Activated T-cell treated with anti-CD3 and anti-CD28 coated beads for 1 hour (primary cell): ENCODE results near the gene SERPINA5.
"Not testable (repeated sequence)": the region's sequence is repeated elsewhere in the genome, so short reads cannot be mapped to it uniquely, and the experiment has no call there.

Experiments used
- DNase-seq: peaks from one replicate; pipeline ENCODE4 v3.0.0-alpha.2; 2020; ENCODE audit warnings: low read depth

Gene SERPINA5

DNA sequence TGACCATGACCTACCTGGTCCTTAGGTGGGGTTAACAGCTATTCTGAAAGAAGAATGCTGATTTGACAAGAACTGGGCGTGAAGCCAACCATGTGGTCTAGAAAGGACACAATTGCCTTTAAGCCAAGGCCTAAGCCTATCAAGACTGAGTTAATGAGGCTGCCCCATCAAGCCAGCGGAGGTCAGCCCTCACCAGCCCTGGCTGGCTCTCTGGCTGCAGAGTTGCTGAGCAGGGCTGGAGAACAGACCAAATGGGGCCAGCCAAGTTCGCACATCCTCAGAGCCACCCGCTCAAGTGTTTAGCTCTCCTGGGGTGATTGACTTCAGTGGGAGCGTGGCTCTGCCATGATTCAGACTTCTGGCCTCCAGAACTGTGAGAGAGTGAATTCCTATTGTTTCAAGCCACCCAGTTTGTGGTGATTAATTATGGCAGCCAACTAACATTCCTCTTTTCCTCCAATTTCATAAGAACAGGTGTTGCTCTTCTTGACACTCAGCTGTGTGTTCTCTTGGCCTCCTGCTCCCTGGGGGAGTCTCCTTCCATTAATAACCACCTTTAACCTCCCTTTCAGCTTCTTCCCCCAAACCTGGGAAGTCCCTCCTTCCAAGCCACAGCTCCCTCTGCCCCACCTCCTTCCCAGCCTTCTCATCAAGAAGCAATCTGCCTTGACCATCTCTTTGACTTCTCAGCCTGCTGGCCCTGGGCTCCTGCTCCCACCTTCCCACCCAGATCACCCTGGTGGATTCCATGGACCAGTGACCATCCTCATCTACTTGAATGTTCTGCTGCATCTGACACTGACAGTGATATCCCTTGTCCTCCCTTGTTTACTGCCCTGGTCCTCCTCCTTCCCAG is 5.3 kb upstream of the SERPINA5 start:
- DNase-seq: no peak

DNA sequence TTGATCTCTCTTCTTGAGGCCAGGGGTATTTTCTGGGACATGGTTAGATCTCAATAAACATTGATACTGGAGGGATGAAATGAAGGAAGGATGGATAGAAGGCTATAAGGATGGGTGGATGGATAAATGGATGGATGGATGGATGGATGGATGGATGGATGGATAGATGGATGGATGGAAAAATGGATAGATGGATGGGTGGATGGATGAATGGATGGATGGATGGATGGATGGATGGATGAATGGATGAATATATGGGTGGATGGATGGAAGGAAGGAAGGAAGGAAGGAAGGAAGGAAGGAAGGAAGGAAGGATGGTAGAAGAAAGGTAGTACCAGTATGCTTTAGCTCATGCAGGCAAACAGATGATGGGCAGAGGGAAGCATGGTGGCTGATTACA is 3.8 kb upstream of the SERPINA5 start:
- DNase-seq: not testable (repeated sequence)

DNA sequence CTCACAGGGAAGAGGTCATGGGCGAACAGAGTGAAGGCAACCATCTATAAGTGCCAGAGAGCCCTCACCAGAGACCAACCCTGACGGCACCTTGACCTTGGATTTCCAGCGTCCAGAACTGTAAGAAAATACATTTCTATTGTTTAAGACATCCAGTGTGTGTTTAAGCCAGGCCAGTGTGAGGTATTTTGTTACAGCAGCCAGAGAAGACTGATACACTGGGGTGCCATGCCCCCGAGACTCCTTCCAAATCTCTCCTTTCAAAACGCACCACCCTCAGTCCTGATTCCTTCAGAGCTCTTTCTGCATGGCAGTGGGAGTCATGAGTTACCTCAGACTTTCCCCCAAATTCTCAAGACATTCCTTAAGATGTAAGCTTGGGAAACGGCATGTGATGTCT is 2.5 kb upstream of the SERPINA5 start:
- no peak for DNase-seq

DNA sequence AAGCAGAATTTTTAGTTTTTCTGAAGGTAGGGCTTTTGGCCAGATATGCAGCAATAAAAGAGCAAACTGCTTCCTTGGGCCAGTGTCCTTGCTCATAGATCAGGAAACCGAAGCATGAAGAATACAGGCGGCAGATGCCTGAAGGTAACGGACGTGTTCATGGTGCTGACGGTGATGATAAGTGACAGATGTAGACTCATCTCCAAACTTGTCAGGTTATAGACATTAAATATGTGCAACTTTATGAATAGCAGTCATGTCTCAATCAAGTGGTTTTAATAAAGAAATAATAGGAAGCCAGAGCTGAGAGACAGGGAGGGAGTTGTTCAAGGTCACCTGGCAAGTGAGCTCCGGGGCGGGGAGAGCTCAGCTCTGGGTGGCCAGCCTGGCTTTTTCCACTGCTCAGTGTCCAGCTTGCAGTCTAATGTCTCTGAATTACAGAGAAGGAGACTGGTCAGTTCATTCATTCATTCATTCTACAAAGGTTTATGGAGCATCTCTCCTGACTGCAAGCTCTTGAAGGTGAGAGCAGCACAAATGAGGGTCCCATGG is 1.0 kb downstream of the SERPINA5 start:
- no peak for DNase-seq

DNA sequence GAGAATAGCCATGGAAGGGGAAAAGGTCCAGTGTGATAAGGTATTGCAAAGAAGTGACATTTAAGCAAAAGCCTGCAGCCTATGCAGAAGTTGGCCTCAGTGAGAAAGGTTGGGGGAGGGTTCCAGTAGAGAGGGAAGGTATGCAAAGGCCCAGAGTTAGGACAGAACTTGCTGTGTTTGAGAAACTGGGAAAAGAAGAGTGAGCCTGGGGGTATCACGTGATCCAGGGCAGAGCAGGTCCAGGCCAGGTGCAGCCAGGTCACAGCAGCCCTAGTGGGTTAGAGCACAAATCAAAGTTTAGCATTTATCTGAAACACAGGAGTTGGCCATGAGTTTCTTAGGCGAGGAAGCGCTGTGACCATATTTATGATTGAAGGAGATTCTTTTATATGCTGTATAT is 1.6 kb downstream of the SERPINA5 start:
- DNase-seq: no peak

DNA sequence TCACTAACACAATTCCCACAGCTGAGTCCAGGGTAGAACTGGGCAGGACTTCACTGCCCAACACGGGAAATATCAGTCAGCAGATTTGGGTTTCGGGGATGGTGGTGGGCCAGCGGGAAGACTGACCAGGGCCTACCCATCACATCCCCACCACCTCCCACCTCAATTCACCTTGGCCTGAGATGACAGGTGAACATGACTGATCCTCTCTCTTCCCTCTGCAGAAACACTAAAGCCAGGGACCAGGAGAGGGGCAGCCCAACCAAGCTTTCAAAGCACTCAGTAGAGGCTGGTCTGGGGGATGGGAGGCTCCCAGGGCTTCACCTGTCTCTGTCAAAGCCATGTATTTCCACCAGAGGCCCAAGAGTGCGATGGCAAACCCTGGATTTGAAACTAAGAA is 2.3 kb downstream of the SERPINA5 start:
- no peak for DNase-seq

DNA sequence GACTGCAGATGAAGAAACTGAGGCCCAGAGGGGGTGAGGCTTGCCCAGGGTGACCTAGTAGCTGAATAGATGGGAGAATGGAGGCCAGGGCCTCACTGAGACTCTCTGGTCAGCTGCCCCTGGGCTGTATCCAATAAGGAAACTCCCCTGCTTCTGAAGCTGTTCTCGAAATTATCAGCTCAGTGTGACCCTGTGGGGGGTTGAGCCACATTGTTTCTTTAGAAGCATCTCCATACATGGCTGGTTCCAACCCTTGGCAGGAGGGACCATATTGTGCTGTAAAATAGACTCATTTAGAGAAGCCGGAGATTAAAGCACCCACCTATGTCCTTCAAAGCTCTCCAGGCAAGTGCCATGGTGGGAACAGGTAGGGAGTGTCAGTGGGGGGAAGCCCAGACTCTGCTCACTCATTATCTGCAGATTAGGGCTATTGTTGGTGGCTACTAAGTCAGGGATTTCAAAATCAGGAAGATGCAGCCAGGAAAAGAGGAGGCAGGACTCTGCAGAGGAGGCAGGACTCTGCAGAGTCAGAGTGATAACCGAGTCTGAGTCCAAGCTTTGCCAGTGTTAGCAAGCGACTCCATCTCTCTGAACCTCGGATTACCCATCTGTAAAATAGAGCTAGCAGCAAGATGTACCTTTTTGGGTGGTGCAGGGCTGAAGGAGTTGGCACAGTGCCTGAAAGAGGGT is 3.5 kb downstream of the SERPINA5 start:
- DNase-seq: no peak

DNA sequence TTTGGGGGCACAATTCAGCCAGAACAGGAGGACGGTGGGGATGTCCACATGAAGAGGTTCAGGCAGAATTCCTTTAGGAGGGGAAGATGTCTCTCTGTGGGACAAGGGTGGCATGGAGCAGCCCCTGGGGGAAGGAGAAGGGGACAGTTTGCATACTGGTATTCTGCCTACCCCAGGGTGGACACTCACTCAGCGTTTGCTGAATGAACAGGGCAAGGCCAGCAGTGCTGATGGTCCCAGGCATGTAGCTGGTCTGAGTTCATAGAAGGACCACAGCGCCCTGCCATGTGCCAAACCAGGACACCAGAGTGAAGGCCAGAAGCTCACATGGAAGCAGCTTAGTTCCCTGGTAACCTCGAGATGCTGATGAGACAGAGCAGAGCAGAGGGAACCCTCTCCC is 5.4 kb downstream of the SERPINA5 start:
- DNase-seq: no peak

DNA sequence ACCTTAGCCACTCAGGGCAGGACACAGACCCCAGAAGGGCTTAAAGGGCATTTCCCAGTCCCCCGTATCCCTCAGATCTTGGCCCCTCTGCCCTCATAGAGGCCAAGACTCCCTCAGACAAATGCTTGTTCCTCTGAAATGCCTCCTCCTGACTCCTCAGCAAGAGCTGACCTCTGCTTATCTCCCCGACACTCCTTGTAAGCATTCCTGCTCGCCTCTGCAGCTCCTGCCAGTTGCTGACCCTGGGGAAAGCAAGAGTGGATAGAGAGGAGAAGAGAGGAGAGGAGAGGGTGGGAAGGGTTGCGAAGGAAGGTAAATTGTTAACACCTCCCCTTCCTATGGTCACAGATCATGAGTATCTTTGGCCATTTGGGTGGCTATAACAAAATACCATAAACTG is 7.1 kb downstream of the SERPINA5 start:
- DNase-seq: no peak

DNA sequence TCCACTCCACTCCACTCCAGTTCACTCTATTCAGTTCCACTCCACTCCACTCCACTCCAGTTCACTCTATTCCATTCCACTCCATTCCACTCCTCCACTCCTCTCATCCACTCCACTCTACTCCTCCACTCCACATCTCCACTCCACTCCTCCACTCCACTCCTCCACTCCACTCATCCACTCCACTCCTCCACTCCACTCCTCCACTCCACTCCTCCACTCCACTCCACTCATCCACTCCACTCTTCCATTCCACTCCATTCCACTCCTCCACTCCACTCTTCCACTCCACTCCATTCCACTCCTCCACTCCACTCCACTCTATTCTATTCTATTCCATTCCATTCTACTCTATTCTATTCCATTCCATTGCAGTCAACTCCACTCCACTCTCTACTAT is 9.8 kb downstream of the SERPINA5 start:
- DNase-seq: no peak

DNA sequence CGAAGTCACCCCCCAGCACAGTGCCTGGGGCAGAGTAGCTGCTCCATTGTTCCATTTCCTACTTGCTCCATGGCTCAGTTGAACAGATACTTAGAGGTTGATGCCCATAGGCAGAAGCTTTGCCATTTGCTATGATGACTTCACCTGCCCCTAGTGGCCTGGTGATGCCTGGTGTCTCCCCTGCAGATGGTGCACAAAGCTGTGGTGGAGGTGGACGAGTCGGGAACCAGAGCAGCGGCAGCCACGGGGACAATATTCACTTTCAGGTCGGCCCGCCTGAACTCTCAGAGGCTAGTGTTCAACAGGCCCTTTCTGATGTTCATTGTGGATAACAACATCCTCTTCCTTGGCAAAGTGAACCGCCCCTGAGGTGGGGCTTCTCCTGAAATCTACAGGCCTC is 10.6 kb downstream of the SERPINA5 start:
- DNase-seq: no peak

DNA sequence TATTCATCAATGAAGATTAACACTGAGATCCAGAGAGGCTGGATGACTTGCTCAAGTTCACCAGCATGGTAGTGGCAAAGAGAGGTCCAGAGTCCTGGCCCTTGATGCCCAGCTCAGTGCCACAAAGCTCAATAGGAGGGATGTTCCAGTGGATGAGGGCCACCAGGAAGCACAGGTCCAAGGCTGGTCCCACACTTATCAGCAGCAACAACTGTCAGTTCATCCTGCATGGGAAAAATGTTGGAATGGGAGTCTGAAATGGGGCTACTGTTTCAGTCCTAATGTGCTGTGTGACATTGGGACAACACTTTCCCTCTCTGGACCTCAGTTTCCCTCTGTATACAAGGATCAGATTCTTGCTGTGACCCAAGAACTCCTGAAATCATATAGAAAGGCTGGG is 11.2 kb downstream of the SERPINA5 start:
- no peak for DNase-seq

DNA sequence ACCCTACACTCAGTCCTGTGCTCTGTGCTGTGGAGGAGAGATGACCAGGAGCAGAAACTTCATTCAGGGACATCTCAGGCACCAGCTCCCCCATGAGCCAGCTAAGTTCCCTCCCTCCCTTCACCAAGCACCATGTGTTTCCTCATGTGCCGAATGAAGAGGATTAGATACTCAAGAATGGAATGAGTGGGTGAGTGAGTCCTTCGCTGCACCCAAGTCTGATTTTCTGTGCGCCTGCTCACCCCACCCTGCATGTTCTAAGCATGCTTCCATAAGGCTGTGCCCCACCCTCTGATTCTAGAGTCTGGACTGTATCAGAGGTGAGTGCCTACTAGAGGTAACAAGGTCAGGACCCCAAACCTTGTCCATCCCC is 12.1 kb downstream of the SERPINA5 start:
- DNase-seq: no peak

DNA sequence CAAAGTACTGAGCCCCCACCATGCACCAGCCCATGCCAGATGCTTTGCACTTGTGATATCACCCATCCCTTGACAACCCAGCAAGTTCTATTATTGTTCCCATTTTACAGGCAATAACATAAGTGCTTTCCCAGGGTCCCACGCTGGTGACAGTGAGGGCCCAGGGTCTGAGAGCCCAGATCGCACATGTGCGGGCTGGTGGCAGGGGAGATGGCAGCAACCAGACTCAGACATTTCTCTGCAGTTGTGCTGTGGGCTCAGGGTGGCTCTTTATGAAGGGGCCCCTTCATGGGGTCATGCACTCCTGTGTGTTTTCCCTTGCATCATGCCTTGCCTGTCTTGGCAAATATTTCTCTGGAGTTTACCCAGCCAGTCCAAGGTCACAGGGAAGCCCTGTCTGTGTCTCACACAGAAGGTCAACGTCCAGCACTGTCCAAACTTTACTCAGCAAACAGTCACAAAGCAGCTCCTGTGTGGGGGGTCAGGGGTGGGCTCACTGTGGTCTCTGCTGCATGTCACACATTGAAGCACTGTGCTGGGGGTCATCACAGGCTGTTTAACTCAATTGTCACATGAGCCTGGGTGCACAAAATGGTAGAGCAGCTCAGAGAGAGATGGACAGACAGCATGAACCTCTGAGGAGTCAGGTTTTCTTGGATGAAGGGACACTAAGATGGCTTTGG is 12.7 kb downstream of the SERPINA5 start:
- DNase-seq: no peak

DNA sequence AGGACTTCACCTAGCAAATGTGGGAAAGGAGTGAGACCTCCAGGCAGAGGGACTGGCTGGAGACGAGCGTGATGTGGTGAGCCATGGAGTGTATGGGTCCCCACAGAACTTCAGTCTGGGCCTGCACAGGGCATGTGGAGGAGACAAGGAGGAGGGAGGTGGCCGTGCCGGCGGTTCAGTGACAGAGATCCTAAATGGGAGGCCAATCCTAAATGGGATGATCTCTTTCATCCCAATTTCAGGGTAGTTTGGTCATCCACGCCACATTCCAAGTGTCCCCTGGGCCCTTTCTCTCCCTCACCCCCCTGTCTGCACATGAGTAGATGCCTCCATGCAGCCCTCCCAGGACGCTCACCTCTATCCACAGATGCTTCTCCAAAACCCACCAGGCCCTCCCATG is 13.2 kb downstream of the SERPINA5 start:
- no peak for DNase-seq

DNA sequence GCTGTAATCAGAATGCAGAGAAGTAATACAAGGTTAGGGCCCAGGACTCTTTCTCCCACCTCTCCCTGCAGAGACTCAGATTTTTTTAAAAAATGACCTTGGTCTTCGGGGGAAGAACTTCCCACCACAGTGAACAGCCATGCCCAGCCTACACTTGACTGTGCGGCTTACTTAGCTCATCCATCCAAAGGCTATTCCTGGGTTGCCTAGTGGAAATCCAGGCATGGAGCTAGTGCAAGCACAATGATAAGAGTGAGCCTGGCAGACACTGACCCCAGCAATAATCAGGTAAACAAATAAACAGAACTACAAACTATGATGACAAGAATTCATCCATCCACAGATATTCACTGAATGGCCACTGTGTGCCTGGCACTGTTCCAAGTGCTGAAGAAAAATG is 14.7 kb downstream of the SERPINA5 start:
- no peak for DNase-seq

DNA sequence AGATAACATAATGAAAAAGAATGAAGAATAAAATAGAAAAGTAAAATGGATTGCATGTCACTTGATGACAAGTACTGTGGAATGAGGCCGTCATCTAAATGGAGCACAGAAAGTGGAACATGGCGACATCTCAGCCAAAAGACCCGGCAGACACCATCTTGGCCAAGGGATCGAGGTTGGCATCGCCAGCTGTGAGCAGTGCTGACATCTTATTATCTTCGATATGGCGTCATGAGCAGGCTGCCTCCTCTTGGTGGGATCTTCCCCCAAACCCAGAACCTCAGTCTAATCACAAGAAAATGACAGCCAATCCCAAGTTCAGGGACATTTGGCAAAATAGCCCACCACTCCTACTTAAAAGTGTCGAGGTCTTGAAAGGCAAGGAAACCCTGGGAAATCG is 15.1 kb downstream of the SERPINA5 start:
- no peak for DNase-seq

DNA sequence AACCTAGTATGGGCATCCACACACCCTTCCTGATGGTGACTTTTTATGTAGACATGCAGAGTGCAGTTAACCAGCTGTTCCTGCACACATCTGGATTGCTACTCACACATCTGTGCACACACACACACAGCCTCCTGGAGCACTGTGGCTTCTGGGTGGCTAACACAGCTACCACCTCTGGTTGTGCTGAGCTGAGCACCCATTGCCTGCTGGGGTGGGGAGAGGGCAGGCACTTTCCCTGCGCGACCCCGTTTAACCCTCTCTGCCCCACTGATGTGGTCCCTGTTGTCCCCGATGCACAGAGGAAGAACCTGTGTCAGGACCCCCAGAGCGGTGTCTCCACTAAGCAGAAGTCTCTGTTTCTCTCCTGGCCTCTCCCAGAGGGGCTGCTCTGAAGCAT is 16.6 kb downstream of the SERPINA5 start:
- DNase-seq: no peak

DNA sequence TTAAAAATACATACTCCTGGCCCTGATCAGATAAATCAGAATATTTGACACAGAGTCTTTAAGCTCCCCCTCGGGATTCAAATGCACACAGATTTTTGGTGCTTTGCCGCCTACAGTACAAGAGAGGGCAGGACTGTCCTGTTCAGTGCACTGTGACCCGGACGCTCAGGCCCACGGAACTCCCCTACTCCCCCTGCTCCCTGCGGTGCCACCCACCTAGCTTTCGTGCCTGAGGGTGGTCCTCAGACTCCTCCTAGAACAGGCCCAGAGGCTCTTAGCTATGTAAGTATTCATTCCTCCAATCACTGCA is 17.2 kb downstream of the SERPINA5 start:
- no peak for DNase-seq

DNA sequence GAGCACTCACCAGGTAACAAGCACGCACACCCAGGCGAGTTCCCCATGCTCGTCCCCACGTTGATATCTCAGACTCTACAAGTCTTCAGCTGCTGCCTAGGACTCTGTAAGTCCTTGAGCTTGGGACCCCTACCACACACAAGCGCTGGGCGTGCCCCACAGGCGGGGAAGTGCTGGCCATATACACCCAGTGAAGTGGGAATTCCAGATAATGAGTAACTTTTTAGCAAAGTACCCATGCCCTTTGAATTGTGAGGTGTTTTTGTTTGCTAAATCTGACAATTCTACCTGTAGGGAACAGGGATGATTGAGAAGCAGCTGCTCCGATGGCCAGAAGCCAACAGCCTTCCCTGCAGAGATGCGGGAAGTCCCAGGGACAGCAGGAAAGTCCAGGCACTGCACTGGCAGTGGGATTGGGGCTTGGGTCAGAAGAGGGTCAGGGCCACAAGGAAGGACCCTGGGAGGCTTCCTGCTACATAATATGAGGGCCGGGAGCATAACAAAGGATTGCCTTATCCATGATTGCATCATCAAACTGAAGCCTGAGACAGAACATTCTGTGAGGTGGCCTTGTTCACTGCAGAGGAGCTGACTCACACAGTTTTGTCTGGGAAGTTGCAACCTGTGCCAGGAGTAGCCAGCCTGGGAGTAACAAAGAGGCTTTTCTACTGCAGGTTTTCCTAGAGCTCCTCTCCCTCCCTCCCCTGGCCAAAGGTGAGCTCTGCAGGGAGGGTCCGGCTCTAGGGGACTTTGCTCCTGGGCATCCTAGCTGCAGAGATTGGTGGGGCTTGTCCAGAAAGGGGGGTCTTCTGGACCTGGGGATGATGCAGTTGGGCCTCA is 17.8 kb downstream of the SERPINA5 start:
- no peak for DNase-seq

DNA sequence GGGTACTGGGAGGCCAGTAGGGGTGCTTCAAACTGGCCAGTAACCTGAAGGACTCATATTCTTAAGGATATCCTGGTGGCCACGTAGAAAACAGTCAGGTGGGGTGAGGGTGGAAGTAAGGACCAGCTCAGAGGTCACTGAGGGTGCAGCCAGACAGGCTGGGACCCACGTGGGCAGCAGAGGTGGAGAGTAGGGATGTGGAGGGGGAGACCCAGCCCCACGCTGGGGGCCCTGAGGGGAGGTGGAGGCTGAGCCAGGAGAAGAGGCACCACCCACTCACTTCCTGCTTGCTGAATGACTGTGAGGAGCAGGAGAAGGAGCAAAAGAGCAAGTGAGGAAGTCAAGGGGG is 18.4 kb downstream of the SERPINA5 start:
- DNase-seq: no peak

DNA sequence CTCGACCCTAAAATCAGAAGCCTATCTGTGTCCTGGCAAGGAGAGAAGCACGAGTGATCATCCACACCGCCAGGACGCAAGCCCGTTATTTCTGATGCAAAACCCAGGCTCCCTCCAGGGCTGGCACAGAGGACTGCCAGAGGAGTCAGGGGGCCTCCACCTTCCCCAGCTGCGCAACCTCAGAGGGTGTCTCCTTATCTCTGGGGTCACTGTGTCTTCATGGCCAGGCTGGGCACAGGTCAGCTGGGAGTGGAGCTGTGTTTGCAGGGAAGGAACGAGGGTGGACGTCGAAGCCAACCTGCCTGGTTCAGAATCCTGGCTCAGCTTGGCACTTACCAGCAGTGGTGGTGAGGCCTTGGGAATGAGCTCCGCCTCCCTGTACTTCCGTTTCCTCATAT is 18.9 kb downstream of the SERPINA5 start:
- DNase-seq: no peak
